DLD1 (cell line): ENCODE data around the gene PILRA.

Experiments
- in situ Hi-C: cut with HindIII; loops from 2 replicates; pipeline ENCODE4 v1.10.0; 2017; ENCODE audit warnings: low sequenced_read_pairs

The PILRA gene

DNA sequence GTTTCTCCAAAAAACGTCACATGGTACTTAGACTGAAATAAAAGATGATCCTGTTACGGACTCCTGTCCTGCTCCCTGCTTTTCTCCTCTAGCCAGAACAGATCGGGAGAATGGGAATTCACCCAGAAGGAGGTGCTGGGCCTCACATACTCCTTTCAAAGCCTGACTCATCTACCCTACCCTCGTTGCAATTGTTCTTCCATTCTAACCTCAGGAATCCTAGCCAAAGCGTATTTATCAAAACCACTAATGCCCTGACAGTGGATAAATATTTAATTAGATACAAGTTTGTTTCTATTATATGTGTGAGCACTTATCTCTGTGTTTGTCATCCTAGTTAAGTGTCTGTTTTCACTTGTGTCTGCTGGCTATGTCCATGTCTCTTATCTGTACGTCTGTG, 33.5 kb downstream of the PILRA start:
- in situ Hi-C loops = no loop called here

DNA sequence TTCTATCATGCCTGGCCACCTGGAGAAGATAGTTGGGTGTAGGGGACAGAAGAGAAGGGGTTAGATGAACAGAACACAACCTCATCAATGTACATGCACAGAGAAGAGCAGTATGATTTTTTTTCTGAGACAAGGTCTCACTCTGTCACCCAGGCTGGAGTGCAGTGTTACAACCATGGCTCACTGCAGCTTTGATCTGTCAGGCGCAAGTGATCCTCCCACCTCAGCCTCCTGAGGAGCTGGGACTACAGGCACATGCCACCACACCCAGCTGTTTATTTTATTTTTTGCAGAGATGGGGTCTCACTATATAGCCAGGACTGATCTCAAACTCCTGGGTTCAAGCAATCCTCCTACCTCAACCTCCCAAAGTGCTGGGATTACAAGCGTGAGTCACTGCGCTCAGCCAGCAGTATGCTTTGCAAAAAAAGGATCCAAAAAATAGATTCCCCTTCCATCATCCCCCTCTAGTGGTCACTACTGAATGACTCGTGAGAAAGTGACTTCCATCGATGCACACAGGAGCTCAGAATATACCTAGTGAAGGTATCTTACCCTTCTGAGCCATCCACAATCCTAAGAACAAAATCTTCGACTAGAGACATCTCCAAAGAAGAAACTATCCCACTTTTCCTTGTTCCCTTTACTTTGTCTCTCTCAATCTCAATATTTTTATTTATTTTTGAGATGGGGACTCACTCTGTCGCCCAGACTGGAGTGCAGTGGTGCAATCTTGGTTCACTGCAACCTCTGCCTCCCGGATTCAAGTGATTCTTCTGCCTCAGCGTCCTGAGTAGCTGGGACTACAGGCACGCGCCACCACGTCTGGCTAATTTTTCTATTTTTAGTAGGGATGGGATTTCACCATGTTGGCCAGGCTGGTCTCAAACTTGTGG, 34.2 kb downstream of the PILRA start:
- in situ Hi-C loops = no loop called here

DNA sequence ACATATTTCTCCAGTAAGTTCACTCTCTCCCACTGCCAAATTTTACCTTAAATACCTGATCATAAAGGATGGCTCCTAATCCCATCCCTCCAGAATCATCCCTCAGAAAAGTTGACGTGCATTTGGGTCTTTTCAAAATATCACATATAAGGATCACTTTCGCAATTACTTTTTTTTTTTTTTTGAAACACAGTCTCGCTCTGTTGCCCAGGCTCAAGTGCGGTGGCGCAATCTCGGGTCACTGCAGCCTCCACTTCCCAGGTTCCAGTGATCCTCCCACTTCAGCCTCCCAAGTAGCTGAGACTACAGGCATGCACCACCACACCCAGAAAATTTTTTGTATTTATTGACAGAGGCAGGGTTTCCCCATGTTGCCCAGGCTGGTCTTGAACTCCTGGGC, 37.8 kb downstream of the PILRA start:
- in situ Hi-C loops = no loop called here

DNA sequence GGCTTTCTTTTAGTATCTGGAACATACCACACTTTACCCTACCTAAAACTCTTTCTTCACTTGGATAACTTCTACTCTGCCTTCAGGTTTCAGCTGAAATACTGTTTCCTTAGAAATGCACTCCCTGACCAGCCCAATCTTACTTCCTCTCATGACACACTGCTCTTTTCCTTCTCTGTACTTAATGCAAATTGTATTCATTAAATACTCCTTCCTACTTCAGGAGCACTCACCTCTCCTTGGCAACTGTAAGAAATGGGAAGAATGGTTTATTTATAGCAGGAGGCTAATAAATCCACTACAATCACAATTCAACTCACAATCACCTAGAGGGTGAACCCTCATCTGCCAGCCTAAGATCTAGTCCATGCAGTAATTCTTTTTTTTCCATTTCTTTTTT, 40.1 kb downstream of the PILRA start:
- in situ Hi-C loops = no loop called here

DNA sequence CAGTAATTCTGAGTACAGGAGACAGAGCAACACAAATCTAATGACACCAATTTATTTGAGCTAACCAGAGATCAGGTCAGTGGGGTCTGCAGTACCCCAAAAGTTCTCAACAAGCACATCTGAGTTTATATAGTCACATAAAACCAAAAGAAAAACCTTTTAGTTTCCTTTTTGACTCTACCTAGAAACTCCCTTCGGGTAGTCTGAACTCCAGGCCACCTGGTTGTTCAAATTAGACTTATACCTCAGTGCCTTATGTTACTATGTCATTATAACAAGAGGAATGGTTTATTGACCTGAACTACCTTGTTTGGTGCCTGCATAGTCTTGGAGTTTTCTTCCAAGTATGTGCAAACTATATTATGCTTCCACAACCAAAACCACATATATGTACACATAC, 40.6 kb downstream of the PILRA start:
- in situ Hi-C loops = no loop called here

DNA sequence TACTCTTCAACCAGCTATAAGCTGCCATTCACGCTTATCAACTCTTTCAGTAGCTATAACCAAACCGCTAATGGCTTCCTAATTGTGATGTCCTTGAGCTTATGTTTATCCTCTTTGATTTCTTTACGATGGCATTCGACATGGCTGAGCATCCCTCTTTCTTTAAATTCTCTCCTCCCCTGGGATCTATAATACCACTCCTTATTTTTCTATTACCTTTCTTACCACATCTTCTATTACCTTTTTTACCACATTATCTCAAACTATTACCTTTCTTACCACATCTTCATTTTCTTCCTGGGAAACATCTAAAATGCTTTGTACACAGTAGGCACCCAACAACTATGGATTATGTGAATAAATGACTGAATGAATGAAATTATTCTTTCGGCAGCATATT, 42.2 kb downstream of the PILRA start:
- in situ Hi-C loops = no loop called here

DNA sequence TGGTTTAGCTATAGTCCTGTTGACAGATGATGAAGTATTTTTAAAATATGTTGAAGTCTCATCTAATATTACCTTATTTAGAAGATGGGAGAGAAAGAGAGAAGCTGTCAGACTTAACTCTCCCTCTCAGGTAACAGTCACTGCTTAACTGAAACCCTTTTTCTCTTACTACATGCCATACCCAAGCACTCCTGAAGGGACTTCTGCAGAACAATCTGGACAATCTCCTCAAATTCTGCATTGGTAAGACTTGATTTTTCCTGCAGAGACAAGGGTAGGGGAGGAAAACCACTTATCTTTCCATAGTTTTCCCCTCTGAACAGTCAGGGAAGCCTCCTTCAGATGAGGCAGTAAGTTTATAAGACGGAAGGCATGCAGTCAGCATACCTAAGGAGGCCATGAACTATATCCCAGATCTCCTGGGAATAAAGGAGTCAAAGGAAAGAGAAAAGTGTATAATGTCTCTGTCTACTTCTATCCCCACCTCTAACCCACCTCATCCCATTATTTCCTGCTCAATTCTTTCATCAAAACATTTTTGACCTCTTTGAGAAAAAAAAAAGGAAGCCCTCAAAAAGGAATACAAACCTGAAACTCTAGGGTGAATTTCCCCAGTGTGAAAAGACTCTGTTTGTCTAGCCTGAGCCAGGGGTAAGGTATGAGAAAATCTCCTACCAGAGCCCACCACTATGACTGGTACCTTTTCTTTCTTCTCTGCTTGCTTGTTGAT, 45.8 kb downstream of the PILRA start:
- in situ Hi-C loops = no loop called here

DNA sequence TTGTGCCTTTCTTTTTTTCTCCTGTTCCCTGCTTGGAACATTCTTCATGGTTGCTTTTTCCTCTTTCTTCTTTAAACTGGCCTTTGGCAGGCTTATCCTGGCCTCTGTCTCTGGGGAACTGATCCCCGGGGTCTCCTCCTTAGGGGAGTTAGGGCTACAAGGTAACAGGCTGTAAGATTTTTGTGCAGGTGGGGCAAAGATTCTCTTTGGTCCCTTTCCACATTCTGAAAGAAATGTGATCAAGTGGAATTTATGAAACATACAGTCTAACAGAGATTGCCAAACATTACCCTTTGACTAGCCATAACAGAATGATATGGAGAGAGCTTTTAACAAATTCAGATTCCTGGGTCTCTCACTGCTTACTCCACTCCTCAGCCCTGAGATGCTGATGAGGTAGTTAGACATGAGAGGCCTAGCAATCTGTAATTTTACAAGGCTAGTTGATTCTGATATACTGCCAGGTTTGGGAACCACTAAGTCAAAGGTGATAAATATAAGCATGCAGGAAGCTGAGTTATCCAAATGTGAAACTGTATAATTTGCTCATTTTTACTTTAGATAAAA, 46.5 kb downstream of the PILRA start:
- in situ Hi-C loops = no loop called here

DNA sequence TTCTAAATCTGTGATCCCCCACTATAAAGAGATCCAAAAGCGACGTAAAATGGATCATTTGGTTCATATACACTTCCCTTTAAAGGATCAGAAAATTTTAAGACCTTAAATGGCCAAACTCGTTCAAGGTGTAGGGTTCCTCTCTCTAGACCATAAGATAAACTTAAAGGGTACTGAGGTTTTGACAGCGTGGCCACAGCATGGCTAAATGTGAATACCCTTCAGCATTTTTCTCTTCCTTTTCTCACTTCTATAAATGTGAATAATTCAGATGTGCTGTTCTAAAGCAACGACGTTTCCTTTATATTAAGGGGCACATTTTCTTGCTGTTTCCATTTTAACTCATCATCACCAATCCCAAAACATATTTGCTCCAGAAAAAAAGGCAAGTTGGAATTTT, 50.0 kb downstream of the PILRA start:
- in situ Hi-C loops = no loop called here

DNA sequence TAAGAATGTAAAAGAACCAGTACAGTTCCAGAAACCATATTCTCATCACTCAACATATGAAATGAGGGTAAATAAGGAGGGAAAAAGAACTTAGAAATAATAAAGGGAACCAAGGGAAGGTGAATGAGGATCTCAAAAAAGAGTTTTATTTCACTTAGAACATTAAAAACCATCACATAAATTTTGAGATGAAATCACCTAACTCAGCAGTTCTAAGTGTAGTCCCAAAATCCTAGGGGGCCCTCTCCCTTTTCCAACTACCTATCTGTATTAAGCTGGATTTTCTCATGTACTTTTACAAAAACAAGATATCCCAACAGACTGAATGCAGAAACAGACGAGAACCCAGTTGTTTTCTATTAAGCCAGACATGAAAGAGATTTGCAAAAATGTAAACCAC, 52.1 kb downstream of the PILRA start:
- in situ Hi-C loops = no loop called here

DNA sequence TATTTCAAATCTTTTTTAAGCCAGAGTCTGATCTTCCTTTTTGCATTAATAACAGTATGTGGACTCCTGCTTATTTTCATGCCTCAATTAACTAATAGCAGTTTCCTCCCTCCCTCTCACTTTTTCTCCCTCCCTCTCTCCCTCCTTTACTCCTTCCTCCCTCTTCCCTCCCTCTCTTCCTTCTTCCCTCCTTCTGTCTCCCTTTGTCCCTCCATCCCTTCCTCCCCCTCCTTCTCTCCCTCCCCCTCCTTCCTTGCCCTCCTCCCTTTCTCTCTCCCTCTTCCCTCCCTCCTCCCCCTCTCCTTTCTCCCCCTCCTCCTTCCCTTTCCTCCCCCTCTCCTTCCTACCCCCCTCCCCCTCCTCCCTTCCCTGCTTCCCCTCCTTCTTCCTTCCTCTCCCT, 53.2 kb downstream of the PILRA start:
- in situ Hi-C loops = no loop called here

DNA sequence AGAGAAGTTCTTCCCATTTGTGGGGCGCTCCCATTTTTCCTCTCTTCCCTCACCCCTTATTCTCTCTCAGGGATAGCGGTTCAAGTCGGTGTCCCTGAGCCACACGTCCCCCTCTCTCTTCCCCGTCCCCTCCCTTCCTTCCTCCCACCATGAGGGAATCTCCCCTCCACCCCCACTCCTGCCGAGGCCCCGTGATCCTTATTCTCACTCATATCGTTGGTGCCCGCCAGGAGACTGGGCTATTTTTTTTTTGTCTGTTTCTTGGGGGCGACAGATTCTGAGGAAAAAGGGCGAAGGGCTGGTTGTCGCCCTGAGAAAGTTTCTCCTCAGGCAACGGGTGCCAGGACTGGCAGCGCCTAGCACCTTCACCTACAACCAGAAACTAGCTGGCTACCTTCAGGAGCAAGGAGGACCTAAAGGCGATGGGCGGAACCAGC, 54.5 kb downstream of the PILRA start:
- in situ Hi-C loops = no loop called here

DNA sequence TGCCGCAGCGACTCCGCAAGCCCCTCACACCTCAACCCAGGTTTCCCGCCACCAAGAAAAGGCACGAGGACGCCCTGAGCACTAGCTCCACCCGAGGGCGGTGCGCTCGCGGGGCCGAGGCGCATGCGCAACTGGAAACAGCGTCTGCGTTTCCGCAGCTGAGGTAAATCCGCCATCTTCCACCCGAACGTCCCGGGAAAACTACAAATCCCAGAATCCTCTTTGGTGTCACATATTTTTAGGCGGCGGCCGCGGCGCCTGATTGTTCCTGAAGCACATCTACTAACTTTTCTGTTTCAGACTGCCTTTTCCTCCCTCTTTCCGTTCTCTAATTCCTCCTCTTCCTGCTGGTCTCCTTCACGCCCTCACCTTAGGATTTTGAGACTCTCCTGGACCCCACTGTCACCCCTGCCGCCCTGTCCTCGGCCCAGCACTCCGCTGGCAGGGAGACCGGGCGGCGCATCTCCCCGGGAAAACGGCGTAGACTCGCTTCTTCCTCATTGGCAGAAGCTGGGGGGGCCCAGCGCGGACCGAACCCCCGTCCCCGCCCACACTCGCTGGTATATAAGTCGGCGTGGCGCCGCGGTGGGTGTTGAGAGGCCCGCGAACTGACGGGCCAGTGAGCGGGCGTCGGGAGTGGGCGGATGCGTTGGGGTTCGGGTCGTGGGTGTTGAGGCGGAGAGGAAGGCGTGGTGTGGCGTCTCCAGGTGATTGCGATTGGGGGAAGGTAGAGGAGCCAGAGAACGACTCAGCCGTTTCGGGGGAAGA, 55.1 kb downstream of the PILRA start, which contains the start of gene ZCWPW1:
Gene ZCWPW1, minus strand, starts transcription at position 505 of the 768 bp plus-strand sequence. CDS start 8,054 bp downstream, outside the sequence.
- in situ Hi-C loops = no loop called here

DNA sequence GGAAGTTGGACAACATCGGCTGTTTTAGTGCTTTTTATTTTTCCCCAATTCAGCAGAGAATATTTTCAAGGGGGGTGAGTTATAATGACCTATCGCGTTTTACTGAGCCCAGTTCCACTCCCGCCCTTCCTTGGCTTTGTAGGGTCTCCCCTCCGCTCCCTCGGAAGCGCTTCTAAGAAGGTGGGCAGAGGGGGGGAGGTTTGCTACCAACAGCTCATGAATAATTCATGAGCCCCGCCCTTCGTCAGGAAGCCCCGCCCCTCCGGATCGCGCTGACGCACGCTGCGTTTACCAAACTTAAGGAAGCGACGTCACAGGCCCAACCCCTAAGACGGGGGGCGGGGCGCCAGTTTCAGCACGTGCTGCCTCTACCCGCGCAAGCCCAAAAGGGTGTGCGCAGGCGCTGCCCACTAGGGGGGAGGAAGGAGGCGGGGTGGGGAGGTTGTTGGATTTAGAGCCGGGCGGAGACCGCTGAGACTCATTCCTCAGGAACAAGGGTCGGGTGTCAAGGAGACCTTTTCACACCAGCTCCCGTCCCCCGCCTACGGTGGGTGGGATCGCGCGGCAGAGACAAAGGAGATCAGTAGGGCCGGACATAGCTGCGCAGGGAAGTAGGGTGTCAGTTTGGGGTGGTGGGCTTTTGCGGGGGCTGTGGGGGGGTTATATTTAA, 55.8 kb downstream of the PILRA start:
- in situ Hi-C loops = no loop called here

DNA sequence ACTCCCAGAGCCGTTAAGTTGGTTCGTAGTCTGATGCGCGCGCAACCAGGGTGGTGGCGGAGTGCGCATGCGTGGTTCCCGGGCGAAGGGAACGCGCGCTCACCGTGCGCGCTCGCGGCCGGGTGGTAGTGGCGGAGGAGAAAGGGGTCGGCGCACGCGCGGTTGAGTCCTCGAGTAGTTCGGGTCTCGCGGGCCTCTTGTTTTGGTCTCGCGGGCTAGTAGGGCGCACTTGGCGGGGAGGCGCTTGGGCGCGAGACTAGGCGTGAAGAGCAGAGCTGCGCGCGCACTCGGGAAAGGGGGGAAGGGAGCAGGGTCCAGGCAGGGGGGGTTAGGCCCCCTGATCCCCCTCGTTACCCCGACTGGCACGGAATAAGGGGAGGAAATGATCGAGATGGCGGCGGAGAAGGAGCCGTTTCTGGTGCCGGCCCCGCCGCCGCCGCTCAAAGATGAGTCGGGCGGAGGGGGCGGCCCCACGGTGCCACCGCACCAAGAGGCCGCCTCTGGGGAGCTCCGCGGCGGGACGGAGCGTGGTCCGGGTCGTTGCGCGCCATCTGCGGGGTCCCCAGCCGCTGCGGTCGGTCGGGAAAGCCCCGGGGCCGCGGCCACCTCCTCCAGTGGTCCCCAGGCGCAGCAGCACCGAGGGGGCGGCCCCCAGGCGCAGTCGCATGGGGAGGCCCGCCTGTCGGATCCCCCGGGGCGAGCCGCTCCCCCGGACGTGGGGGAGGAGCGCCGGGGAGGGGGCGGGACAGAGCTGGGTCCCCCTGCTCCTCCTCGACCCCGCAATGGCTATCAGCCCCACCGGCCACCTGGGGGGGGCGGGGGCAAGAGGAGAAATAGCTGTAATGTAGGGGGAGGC, 56.6 kb downstream of the PILRA start, which contains the start of gene MEPCE:
Gene MEPCE, plus strand, starts transcription at position 195 of the 856 bp plus-strand sequence. Its CDS starts 188 bp downstream, at position 383.
- in situ Hi-C loops = no loop called here

DNA sequence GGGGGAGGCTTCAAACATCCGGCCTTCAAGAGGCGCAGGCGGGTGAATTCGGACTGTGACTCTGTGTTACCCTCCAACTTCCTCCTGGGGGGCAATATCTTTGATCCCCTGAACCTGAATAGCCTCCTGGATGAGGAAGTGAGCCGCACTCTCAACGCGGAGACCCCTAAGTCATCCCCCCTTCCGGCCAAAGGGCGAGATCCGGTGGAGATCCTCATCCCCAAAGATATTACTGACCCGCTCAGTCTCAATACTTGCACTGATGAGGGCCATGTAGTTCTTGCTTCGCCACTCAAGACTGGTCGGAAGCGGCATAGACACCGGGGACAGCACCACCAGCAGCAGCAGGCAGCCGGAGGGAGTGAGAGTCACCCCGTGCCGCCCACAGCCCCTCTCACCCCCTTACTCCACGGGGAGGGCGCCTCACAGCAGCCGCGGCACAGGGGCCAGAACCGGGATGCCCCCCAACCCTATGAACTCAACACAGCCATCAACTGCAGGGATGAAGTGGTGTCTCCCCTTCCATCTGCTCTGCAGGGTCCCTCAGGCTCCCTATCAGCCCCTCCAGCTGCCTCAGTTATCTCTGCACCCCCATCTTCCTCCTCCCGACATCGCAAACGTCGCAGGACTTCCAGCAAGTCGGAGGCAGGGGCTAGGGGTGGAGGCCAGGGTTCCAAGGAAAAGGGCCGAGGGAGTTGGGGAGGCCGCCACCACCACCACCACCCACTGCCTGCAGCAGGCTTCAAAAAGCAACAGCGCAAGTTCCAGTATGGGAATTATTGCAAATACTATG, 57.4 kb downstream of the PILRA start:
- in situ Hi-C loops = no loop called here

DNA sequence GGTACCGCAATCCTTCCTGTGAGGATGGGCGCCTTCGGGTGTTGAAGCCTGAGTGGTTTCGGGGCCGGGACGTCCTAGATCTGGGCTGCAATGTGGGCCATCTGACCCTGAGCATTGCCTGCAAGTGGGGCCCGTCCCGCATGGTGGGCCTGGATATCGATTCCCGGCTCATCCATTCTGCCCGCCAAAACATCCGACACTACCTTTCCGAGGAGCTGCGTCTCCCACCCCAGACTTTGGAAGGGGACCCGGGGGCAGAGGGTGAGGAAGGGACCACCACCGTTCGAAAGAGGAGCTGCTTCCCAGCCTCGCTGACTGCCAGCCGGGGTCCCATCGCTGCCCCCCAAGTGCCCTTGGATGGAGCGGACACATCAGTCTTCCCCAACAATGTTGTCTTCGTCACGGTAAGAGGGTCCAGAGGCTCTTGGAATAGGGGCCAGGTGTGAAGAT, 58.0 kb downstream of the PILRA start:
- in situ Hi-C loops = no loop called here

DNA sequence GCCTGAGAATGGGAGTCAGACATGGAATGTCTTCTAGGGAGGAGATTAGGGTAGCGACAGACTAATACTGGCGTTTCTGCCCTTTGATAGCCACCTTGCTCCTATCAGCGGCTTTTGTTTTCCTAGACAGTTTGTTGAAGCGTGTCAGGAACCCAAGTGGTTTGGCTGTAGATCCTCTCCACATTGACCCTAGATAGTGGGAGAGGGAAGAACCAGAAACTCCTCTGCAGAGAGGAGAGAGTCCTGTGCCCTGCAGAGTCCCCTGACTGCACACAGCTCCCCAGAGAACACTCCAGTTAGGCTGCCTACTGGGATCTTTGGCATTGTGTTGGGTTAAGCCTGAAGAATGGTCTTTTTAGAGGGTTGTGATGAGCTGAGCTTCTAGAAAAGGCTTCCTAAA, 58.8 kb downstream of the PILRA start:
- in situ Hi-C loops = no loop called here
